GM21737 (cell line): ENCODE data around the gene XPO6.

ENCODE experiments used
- ATAC-seq: cut with Tn5 transposase; IDR thresholded peaks from one replicate; pipeline ENCODE4 v1.9.1; 2021; ENCODE audit warnings: mild to moderate bottlenecking, moderate library complexity; ENCODE audit not compliant: unreplicated experiment

XPO6 gene

GRCh38 chr16:28184625-28185024 lies 27.1 kb downstream of the XPO6 start:
- ATAC-seq: no peak

DNA sequence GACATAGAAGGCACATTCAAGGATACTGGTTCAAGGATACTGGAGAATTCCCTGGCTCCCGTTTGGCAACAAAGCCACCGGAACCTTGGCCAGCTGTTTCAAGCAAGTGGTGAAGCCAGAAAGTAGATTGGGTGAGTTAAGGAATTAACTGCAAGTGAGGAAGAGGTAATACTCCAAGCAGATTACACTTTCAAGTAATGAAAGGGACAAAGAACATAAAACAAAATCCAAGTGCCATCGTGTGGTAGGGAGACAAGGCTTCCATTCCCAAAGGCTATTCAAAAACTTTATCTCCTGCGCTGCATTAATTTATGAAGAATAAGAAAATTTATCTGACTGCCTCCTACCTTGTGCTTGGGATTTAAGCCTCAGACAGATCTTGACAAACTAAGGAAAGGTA lies 27.8 kb downstream of the XPO6 start:
- ATAC-seq: no peak

GRCh38 chr16:28183484-28183883 lies 28.3 kb downstream of the XPO6 start:
- ATAC-seq: no peak

GRCh38 chr16:28182801-28183200 lies 29.0 kb downstream of the XPO6 start:
- ATAC-seq: no peak

DNA sequence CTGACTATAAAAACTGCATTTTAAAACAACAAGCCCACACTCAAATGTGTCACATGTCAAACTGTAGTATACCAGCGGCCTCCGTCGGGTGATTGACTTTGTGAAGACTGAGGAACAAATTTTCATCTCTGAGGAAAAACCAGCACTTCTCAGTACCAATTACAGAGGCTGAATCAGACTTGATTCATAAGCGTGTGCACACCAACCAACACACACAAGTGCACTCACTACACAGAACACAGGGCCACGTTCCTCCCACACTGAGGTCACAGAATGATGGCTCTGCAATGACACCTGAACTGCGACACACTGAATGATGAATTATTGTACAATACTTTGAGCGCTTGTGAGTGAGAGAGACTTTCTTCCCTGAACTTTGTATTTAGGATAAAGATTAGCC lies 29.6 kb downstream of the XPO6 start:
- no peak for ATAC-seq

- no peak for ATAC-seq
Measured at GRCh38 chr16:28181515-28181914, 30.2 kb downstream of the XPO6 start.

DNA sequence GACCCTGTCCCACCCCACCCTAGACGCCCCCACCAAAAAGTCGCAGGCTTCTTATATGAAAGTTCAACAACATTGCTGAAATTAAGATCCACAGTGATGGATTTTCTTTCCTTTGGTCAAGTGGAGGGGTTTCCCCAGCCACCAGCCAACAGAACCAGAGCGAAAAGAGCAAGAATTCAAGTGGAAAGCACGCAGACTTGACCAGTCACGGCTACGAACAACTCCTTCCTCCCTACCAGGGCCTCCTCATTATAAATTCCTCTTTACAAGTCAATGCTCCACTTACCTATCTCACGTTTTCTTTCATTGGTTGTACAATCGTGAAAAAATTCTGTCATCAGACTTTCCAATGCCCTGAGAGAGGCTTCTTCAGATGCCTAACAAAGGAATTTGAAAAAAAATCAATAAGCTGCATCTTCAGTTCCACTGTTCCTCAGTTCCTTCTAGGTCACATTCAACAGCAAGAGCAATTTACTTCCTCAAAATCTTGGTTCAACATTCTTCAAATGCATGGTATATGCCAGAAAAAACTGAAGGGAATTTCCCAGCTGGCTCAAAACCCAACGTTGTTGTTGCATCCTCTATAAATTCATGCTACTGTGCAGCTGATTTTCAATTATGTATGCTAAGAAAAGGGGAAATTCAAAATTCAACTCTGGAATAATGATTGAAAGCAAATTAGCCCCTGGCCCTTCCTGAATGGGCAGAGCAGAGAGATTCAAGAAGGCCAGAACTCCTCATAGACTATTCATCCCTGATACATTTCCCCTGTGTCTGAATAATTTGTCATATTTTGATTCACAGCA lies 30.9 kb downstream of the XPO6 start:
- no peak for ATAC-seq

DNA sequence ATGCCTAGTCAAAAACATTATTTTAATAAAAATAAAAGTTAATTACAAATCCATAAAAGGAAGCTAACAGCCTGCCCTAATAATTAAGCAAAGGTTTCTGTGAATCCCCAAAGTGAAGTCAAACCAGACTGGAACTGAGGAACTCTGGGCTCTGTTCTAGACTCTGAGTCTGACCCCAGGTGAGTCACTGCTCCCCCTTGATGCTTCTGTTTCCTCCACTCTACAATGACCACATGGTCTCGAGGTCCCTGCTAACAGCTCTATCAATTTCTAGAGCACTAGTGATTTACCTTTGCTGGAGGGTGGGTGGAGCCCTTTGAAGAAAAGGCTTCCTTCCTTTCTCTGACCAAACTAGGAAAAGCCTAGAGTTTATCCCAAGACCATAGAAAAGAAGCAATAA lies 32.4 kb downstream of the XPO6 start:
- ATAC-seq: no peak

DNA sequence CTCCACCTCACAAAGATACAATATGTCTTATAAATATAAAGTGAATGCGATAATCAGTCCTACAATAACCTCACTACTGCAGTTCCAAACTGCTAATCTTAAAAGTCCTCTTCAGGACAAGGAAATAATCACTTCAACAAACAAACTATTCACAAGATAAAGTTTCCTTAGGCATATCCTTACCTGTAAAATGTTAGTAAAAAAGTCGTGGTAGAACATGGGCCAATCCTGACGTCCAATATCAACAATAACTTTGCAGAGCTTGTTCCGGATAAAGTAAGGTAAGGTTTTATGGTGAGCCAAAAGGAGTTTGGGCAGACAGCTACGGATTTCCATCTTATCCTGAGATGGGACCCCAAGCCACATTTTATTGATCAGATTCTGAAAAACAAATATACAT lies 36.0 kb downstream of the XPO6 start:
- no peak for ATAC-seq

GRCh38 chr16:28172336-28172735 lies 39.4 kb downstream of the XPO6 start:
- no peak for ATAC-seq

DNA sequence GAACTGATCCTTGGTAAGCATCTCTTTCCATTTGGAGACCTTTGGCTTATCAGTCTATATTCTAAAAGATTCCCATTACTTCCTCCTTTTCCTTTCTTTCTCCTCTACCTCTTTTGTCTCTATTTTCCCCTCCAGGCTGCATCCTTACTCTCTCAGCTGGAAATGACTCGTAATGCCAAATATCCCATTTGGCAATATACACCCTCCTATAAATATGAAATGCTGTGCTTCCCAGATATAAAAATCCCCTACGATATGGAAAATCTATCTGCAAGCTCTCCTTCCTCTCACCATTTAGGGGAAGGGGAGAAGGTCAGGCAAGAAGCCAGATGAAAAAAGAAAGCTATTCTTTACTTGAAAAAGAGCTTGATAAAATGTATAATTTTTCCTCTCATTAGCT lies 39.9 kb downstream of the XPO6 start:
- no peak for ATAC-seq

GRCh38 chr16:28168991-28169554 lies 42.7 kb downstream of the XPO6 start:
- no peak for ATAC-seq

- no peak for ATAC-seq
Measured at GRCh38 chr16:28167730-28168129, 44.0 kb downstream of the XPO6 start.

- no peak for ATAC-seq
Measured at GRCh38 chr16:28167221-28167620, 44.5 kb downstream of the XPO6 start.

- no peak for ATAC-seq
Measured at GRCh38 chr16:28166394-28167208, 45.2 kb downstream of the XPO6 start.

DNA sequence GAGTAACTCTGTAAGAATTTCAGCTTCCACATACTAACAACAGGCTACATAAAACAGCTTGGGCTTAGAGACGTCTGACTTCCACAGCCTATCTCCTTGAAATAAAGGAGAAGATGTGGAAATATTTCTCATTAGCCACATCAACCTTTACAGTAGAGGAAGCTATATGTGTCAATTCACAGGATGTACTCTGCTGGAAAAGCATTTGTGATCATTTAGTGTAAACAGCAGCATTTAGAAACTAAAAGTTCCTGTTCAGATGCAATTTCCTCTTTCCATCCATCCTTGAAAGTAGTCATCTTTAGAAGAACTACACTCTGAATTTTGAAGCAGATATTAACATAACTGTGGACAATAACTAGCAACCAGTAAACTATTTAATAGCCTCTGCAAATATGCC lies 46.2 kb downstream of the XPO6 start:
- no peak for ATAC-seq

DNA sequence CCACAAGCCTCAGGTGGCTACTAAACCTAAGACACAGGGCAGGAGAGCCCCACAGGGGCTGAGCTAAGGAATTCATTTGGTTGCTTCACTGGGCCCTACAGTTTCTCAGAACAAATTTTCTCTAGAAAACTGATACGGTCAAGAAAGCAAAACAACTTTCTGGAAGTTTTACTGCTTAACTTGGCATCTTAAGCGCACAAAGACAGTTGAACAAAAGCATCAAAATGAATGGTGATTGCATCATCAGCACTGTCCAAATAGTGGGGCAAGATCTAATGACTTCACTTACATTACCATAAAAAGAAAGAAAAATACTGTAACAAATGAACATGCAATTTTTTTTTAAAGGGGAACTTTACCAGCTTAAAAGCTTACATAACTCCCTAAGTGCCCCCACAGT lies 47.6 kb downstream of the XPO6 start:
- no peak for ATAC-seq

- no peak for ATAC-seq
Measured at GRCh38 chr16:28163699-28164098, 48.1 kb downstream of the XPO6 start.

DNA sequence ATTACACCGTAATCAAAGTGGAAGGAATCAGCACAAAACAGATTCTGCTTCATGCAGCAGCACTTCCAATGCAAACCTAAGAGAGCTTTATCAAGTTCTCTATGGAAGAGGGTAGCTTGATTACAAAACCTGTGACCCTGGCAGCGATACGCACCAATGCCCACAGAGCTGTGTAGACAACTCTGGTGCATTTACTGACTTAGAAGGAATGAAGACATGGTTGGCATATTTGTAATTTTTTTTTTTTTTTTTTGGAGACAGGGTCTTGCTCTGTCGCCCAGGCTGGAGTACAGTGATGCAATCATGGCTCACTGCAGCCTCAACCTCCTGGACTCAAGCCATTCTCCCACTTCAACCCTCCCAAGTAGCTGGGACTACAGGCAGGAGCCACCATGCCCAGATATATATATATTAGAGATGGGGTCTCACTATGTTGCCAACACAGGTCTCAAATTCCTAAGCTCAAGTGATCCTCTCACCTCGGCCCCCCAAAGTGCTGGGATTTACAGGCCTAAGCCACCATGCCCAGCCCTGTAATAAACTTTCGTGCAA lies 49.4 kb downstream of the XPO6 start:
- no peak for ATAC-seq

GRCh38 chr16:28161626-28162025 lies 50.1 kb downstream of the XPO6 start:
- ATAC-seq: no peak

DNA sequence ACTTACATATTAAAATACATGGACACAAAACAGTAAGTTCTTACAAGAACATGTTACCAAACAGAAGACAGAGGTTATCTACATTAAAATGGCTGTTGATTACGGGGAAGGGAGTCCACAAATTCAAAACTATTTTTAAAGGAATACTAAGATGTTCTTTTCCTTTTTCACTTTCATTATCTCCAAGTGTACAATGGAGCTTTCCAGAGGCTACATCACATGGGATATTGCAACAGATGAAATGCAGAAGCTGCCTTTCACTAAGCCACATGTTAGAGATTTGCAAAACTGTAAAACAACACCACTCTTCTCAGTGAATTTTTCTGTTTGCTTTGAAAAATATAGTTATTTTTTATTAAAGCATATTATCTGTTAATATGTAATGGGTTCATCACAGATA lies 53.6 kb downstream of the XPO6 start:
- no peak for ATAC-seq
